Ishikawa (cell line): ENCODE data around the gene GDF2.

Source experiments
- CEBPB ChIP-seq: IDR thresholded peaks from 2 replicates; pipeline ENCODE4 v1.6.1; 2012
- CREB1 ChIP-seq: IDR thresholded peaks from 2 replicates; pipeline ENCODE4 v1.6.1; 2012; ENCODE audit warnings: low read depth
- EGR1 ChIP-seq: IDR thresholded peaks from 2 replicates; pipeline ENCODE4 v1.6.1; 2012
- EP300 ChIP-seq: IDR thresholded peaks from 2 replicates; pipeline ENCODE4 v1.6.1; 2012; ENCODE audit warnings: borderline replicate concordance
- FOXM1 ChIP-seq: IDR thresholded peaks from 2 replicates; pipeline ENCODE4 v1.6.1; 2012; ENCODE audit warnings: low read depth, borderline replicate concordance
- NFIC ChIP-seq: IDR thresholded peaks from 2 replicates; pipeline ENCODE4 v1.6.1; 2012
- RAD21 ChIP-seq: IDR thresholded peaks from 2 replicates; pipeline ENCODE4 v1.6.1; 2012; ENCODE audit warnings: low read depth
- TAF1 ChIP-seq: IDR thresholded peaks from 2 replicates; pipeline ENCODE4 v1.6.1; 2012; ENCODE audit warnings: low read depth, mild to moderate bottlenecking
- TCF12 ChIP-seq: IDR thresholded peaks from 2 replicates; pipeline ENCODE4 v1.6.1; 2012; ENCODE audit warnings: low read depth
- TEAD4 ChIP-seq: IDR thresholded peaks from 2 replicates; pipeline ENCODE4 v1.6.1; 2012
- YY1 ChIP-seq: IDR thresholded peaks from 2 replicates; pipeline ENCODE4 v1.6.1; 2012; ENCODE audit warnings: low read depth
- ZBTB7A ChIP-seq: IDR thresholded peaks from 2 replicates; pipeline ENCODE4 v1.6.1; 2012; ENCODE audit warnings: low read depth
- TF ChIP-seq, protein P1 (sequence below): IDR thresholded peaks from 2 replicates; pipeline ENCODE4 v1.6.1; 2012
- TF ChIP-seq, protein P2 (sequence below): IDR thresholded peaks from 2 replicates; pipeline ENCODE4 v1.6.1; 2012; ENCODE audit warnings: low read depth, mild to moderate bottlenecking
- TF ChIP-seq, protein P3 (sequence below): IDR thresholded peaks from 2 replicates; pipeline ENCODE4 v1.6.1; 2012

GDF2 gene

DNA sequence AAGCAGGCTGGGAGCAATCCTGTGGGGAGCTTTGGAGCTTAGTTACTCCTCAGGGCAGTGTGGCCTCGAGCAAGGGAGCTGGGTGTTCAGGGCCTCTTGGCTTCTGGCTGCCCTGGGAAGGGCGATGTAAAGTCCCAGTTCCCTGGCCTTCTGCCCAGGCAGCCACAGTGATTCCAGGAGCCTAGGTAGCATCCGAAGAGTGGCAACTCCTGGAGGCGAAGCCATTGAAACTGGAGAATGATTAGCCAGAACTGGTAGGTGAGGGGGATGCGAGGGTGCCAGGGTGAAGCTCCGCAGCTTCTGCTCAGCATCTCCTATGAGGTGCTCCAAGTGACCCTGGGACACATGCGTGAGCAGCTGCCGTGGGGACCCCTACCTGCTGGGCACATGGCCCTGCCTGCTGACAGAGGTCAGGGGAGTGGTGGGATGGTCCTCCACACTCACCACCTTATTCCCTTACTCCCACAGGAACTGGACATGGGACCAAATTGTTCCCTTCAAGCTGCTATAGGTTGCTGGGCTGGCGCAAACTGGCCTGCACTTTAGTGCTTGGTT lies 7.8 kb upstream of the GDF2 start:
- TF ChIP-seq TEAD4 (no peak), FOXM1 (no peak), CEBPB (no peak), EP300 (no peak), TAF1 (no peak), ZBTB7A (no peak), RAD21 (no peak), EGR1 (no peak), NFIC (no peak), YY1 (no peak), CREB1 (no peak), TCF12 (no peak)
- TF ChIP-seq, protein P1, sequence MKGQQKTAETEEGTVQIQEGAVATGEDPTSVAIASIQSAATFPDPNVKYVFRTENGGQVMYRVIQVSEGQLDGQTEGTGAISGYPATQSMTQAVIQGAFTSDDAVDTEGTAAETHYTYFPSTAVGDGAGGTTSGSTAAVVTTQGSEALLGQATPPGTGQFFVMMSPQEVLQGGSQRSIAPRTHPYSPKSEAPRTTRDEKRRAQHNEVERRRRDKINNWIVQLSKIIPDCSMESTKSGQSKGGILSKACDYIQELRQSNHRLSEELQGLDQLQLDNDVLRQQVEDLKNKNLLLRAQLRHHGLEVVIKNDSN: no peak
- TF ChIP-seq, protein P2, sequence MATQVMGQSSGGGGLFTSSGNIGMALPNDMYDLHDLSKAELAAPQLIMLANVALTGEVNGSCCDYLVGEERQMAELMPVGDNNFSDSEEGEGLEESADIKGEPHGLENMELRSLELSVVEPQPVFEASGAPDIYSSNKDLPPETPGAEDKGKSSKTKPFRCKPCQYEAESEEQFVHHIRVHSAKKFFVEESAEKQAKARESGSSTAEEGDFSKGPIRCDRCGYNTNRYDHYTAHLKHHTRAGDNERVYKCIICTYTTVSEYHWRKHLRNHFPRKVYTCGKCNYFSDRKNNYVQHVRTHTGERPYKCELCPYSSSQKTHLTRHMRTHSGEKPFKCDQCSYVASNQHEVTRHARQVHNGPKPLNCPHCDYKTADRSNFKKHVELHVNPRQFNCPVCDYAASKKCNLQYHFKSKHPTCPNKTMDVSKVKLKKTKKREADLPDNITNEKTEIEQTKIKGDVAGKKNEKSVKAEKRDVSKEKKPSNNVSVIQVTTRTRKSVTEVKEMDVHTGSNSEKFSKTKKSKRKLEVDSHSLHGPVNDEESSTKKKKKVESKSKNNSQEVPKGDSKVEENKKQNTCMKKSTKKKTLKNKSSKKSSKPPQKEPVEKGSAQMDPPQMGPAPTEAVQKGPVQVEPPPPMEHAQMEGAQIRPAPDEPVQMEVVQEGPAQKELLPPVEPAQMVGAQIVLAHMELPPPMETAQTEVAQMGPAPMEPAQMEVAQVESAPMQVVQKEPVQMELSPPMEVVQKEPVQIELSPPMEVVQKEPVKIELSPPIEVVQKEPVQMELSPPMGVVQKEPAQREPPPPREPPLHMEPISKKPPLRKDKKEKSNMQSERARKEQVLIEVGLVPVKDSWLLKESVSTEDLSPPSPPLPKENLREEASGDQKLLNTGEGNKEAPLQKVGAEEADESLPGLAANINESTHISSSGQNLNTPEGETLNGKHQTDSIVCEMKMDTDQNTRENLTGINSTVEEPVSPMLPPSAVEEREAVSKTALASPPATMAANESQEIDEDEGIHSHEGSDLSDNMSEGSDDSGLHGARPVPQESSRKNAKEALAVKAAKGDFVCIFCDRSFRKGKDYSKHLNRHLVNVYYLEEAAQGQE: no peak
- TF ChIP-seq, protein P3, sequence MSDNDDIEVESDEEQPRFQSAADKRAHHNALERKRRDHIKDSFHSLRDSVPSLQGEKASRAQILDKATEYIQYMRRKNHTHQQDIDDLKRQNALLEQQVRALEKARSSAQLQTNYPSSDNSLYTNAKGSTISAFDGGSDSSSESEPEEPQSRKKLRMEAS: no peak

- no peak for TF ChIP-seq ZBTB7A
- TF ChIP-seq, protein P2: no peak
- TF ChIP-seq TCF12: no peak
- TF ChIP-seq TEAD4: no peak
- TF ChIP-seq, protein P1: no peak
- TF ChIP-seq FOXM1: no peak
- TF ChIP-seq NFIC: no peak
- TF ChIP-seq EP300: no peak
- no peak for TF ChIP-seq EGR1
- TF ChIP-seq CREB1: no peak
- no peak for TF ChIP-seq YY1
- TF ChIP-seq TAF1: no peak
- no peak for TF ChIP-seq RAD21
- TF ChIP-seq, protein P3: no peak
- no peak for TF ChIP-seq CEBPB
These were observed 6.8 kb upstream of the GDF2 start for GRCh38 chr10:47315421-47315820.

DNA sequence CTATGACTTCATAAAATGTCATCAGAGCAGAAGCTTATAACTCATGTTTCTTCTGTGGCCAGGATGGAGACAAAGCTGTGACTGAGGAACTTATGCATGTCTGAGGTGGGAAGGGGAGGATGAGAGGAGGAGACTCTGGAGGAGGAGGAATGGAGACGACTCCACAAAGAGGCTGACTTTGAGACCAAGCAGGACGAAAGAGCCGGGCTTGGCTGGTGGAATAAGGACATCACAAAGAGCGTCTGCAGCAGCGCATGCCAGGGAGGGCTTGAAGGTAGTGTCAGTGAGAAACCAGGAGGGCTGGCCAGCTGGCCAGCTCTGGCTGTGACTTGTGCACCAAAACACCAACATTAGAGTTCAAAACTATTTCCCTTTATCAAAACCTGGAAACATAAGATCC lies 6.1 kb upstream of the GDF2 start:
- TF ChIP-seq EP300: no peak
- TF ChIP-seq NFIC: no peak
- no peak for TF ChIP-seq ZBTB7A
- TF ChIP-seq, protein P2: no peak
- TF ChIP-seq RAD21: no peak
- TF ChIP-seq TEAD4: no peak
- no peak for TF ChIP-seq TAF1
- TF ChIP-seq FOXM1: no peak

GRCh38 chr10:47317251-47317650 lies 5.0 kb upstream of the GDF2 start:
- TF ChIP-seq, protein P1: no peak
- TF ChIP-seq YY1 (no peak), RAD21 (no peak), FOXM1 (no peak), ZBTB7A (no peak), TEAD4 (no peak), EP300 (no peak), TCF12 (no peak)
- TF ChIP-seq, protein P2: no peak
